GM18517 (cell line): ENCODE measurements around the gene CACNA1F.

ENCODE experiments used
- ATAC-seq: cut with Tn5 transposase; IDR thresholded peaks from one replicate; pipeline ENCODE4 v1.9.1; 2021; ENCODE audit warnings: mild to moderate bottlenecking, moderate library complexity; ENCODE audit not compliant: unreplicated experiment

The CACNA1F gene

DNA sequence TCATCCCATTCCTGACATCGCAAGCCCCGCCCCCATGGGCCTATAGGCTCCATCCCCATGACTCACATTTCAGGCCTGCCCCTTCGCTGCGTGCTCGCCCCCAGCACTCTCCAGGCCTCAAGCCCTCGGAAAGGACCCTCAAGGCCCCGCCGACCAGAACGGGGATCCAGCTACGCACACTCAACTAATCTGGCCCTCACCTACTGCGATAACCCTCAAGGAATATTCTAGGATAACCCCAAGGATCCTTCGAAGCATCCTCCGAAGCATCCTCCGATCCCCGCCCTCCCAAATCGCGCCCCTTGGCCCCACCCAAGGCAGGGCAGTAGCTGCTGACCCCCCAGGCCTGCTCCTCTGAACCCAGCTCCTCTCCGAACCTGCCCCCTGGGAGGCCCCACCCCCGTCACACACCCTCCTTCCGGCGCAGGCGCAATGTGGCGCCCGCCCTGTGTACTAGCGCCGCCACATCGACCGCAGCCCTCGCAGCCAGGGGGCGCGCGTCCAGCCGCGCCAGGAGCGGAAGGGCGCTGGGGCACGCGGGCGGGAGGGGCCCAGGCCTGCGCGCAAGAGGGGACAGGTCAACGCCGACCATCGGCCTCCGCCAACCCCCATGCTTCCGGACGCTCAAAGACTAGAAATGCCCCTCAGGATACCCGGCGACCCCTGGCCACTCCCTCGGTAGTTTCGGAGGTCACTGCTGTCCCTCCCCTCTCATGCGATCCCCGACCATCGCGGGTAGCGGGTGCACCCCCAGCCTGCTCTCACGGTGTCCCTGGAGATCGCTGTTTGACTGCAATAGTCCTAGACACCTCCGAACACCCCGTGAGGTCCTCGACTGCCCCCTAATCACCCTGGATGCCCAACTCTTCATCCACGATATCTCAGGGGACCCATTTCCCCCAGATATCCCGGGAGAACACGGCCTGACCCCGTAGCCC, 77.0 kb downstream of the CACNA1F start:
- ATAC-seq, result peak; percentile 72

DNA sequence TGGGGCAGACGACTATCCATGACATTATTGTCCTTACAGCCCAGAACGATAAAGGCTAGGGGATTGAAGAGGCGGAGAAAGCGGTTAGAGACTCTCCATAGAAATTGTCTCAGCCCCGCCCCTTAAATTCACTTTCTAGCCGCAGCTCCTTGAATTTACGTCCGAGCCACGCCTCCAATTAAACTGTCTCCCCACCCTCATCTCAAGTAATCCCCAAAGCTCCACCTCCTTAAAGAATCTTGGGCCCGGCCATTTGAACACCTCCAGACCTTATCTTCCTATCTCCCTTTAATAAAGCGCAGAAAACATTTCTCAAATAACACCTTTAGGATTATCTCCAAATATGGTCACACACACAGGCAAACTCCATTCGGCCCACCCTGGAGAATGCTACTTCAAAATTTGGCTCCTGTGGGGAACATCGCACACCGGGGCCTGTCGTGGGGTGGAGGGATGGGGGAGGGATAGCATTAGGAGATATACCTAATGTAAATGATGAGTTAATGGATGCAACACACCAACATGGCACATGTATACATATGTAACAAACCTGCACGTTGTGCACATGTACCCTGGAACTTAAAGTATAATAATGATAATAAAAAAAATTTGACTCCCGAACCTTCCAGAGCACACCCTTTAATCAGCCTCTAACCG, 77.8 kb downstream of the CACNA1F start:
- no peak for ATAC-seq
